Neural progenitor cell (in vitro differentiated cells): ENCODE results near the gene USP10. TPM values are rescaled to one million over a fixed set of nuclear protein-coding genes. Genes with fewer than 3 reads are reported as not detected.

Experiments
- DNase-seq: peaks from one replicate; pipeline ENCODE4 v3.0.0-alpha.2; 2016; ENCODE audit warnings: low spot score
- H2AFZ ChIP-seq: fragments of 200-600 bp; sonication (generic); replicated peaks from 2 replicates; pipeline ENCODE4 v1.6.1; 2016; ENCODE audit warnings: antibody characterized with exemption
- H3F3A ChIP-seq: fragments of 200-600 bp; sonication (generic); 2 replicates; pipeline ENCODE4 v1.6.1; 2016; ENCODE audit warnings: antibody characterized with exemption, low read depth
- H3K27ac ChIP-seq: fragments of 200-600 bp; sonication (generic); 2 replicates; pipeline ENCODE4 v1.5.1; 2016; ENCODE audit warnings: mild to moderate bottlenecking
- H3K27me3 ChIP-seq: fragments of 200-600 bp; sonication (generic); 2 replicates; pipeline ENCODE4 v1.6.1; 2016; ENCODE audit warnings: mild to moderate bottlenecking, moderate library complexity
- H3K36me3 ChIP-seq: fragments of 200-600 bp; sonication (generic); 2 replicates; pipeline ENCODE4 v1.5.1; 2016
- H3K4me1 ChIP-seq: fragments of 200-600 bp; sonication (generic); 2 replicates; pipeline ENCODE4 v1.6.1; 2016; ENCODE audit warnings: mixed run types
- H3K4me2 ChIP-seq: fragments of 200-600 bp; sonication (generic); 2 replicates; pipeline ENCODE4 v1.6.1; 2016
- H3K4me3 ChIP-seq: fragments of 200-600 bp; sonication (generic); 2 replicates; pipeline ENCODE4 v1.5.1; 2016
- H3K79me2 ChIP-seq: fragments of 200-600 bp; sonication (generic); 2 replicates; pipeline ENCODE4 v1.6.1; 2016; ENCODE audit warnings: low read depth
- H3K9ac ChIP-seq: fragments of 200-600 bp; sonication (generic); 2 replicates; pipeline ENCODE4 v1.6.1; 2016
- H3K9me3 ChIP-seq: fragments of 200-600 bp; sonication (generic); 2 replicates; pipeline ENCODE4 v1.5.1; 2016; ENCODE audit warnings: low read depth
- H4K20me1 ChIP-seq: fragments of 200-600 bp; sonication (generic); 2 replicates; pipeline ENCODE4 v1.6.1; 2016; ENCODE audit warnings: low read depth
- H3K27ac Mint-ChIP-seq: 3 replicates; pipeline ENCODE4 v1.8.0; 2021; ENCODE audit warnings: mixed read lengths
- H3K27me3 Mint-ChIP-seq: 2 replicates; pipeline ENCODE4 v1.8.0; 2022; ENCODE audit warnings: low read depth, mild to moderate bottlenecking, inconsistent platforms, moderate library complexity, mixed read lengths; ENCODE audit not compliant: insufficient read depth
- H3K36me3 Mint-ChIP-seq: 3 replicates; pipeline ENCODE4 v1.8.0; 2021; ENCODE audit warnings: mixed read lengths
- H3K4me1 Mint-ChIP-seq: 3 replicates; pipeline ENCODE4 v1.8.0; 2021; ENCODE audit warnings: mixed read lengths
- H3K4me3 Mint-ChIP-seq: 3 replicates; pipeline ENCODE4 v1.8.0; 2021; ENCODE audit warnings: mild to moderate bottlenecking, moderate library complexity, mixed read lengths
- H3K9me3 Mint-ChIP-seq: 3 replicates; pipeline ENCODE4 v1.8.0; 2020; ENCODE audit warnings: mixed read lengths
- EZH2 ChIP-seq: fragments of 200-600 bp; sonication (generic); IDR thresholded peaks from 2 replicates; pipeline ENCODE4 v1.6.1; 2017; ENCODE audit warnings: antibody characterized with exemption, mild to moderate bottlenecking, moderate library complexity
- EZH2phosphoT487 ChIP-seq: fragments of 200-600 bp; sonication (generic); IDR thresholded peaks from 2 replicates; pipeline ENCODE4 v1.6.1; 2017; ENCODE audit warnings: antibody characterized with exemption
- total RNA-seq: library from RNA; depleted of rRNA; stranded (reverse); fragments of >200 nt; gene quantifications from 2 replicates; pipeline ENCODE4 v1.2.3, GENCODE V29; 2015; ENCODE audit warnings: low replicate concordance
- TF ChIP-seq, protein P1 (sequence below): fragments of 200-600 bp; sonication (generic); IDR thresholded peaks from 2 replicates; pipeline ENCODE4 v1.5.1; 2017; ENCODE audit warnings: antibody characterized with exemption, mild to moderate bottlenecking

The USP10 gene
- total RNA-seq, 1 donor from 2014 or later = 130 TPM

GRCh38 chr16:84677017-84677803, 22.6 kb upstream of the USP10 start:
- Mint-ChIP-seq H3K36me3 (no peaks in the 10 kb centered on the region), H3K27me3 (peaks cover 9% of the 10 kb centered on the region), H3K9me3 (no peaks in the 10 kb centered on the region), H3K27ac (peak overlapping the region; percentile 74), H3K4me1 (peaks cover 15% of the 10 kb centered on the region), H3K4me3 (no peak overlapping the region)
- H3K4me1 ChIP-seq = peaks cover 9% of the 10 kb centered on the region
- H4K20me1 ChIP-seq = no peaks in the 10 kb centered on the region
- no peaks in the 10 kb centered on the region for H3F3A ChIP-seq
- H3K27me3 ChIP-seq = peaks cover 34% of the 10 kb centered on the region
- peak overlapping the region; percentile 50 for H2AFZ ChIP-seq
- no peak overlapping the region for H3K27ac ChIP-seq
- H3K4me2 ChIP-seq = peak overlapping the region; percentile 0
- no peak overlapping the region for H3K9ac ChIP-seq
- no peaks in the 10 kb centered on the region for H3K9me3 ChIP-seq
- TF ChIP-seq EZH2 = no peak
- DNase-seq = peak; percentile 6
- no peak overlapping the region for H3K4me3 ChIP-seq
- H3K36me3 ChIP-seq = no peaks in the 10 kb centered on the region
- no peaks in the 10 kb centered on the region for H3K79me2 ChIP-seq

DNA sequence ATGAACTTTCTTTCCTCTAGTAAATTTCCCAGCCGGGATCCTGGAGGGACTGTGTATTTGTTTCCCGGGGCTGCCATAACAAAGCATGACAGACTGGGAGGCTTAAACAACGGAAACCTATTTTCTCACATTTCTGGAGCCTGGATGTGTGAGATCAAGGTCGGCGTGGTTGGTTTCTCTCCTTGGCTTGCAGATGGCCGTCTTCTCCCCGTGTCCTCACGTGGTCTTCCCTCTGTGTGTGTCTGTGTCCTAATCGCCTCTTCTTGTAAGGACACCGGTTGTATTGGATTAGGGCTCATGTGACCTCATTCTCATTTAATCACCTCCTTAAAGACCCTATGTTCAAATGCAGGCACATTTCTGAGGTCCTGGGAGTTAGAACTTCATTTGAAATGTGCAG, 22.0 kb upstream of the USP10 start:
- H3K9me3 Mint-ChIP-seq = no peaks in the 10 kb centered on the region
- DNase-seq = no peak

GRCh38 chr16:84678541-84678940, 21.3 kb upstream of the USP10 start:
- no peak overlapping the region for H2AFZ ChIP-seq
- Mint-ChIP-seq H3K4me3 (peak overlapping the region; percentile 22), H3K27ac (no peak overlapping the region), H3K9me3 (no peaks in the 10 kb centered on the region), H3K4me1 (peaks cover 18% of the 10 kb centered on the region), H3K36me3 (no peaks in the 10 kb centered on the region), H3K27me3 (peaks cover 9% of the 10 kb centered on the region)
- H3K36me3 ChIP-seq = no peaks in the 10 kb centered on the region
- DNase-seq = no peak
- H3K4me1 ChIP-seq = peaks cover 9% of the 10 kb centered on the region
- no peaks in the 10 kb centered on the region for H3K79me2 ChIP-seq
- no peak overlapping the region for H3K9ac ChIP-seq
- no peak overlapping the region for H3K27ac ChIP-seq
- H4K20me1 ChIP-seq = no peaks in the 10 kb centered on the region
- H3K9me3 ChIP-seq = no peaks in the 10 kb centered on the region
- TF ChIP-seq EZH2phosphoT487 = no peak
- TF ChIP-seq, protein P1, sequence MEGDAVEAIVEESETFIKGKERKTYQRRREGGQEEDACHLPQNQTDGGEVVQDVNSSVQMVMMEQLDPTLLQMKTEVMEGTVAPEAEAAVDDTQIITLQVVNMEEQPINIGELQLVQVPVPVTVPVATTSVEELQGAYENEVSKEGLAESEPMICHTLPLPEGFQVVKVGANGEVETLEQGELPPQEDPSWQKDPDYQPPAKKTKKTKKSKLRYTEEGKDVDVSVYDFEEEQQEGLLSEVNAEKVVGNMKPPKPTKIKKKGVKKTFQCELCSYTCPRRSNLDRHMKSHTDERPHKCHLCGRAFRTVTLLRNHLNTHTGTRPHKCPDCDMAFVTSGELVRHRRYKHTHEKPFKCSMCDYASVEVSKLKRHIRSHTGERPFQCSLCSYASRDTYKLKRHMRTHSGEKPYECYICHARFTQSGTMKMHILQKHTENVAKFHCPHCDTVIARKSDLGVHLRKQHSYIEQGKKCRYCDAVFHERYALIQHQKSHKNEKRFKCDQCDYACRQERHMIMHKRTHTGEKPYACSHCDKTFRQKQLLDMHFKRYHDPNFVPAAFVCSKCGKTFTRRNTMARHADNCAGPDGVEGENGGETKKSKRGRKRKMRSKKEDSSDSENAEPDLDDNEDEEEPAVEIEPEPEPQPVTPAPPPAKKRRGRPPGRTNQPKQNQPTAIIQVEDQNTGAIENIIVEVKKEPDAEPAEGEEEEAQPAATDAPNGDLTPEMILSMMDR = no peak
- TF ChIP-seq EZH2 = no peak
- no peak overlapping the region for H3K4me2 ChIP-seq
- H3F3A ChIP-seq = no peaks in the 10 kb centered on the region
- H3K27me3 ChIP-seq = peaks cover 48% of the 10 kb centered on the region
- no peak overlapping the region for H3K4me3 ChIP-seq

More for the DNA sequence above, 22.0 kb upstream of the USP10 start:
- peak overlapping the region; percentile 0 for H3K4me2 ChIP-seq
- Mint-ChIP-seq H3K27ac (peak overlapping the region; percentile 44), H3K36me3 (no peaks in the 10 kb centered on the region), H3K4me1 (peaks cover 15% of the 10 kb centered on the region), H3K4me3 (no peak overlapping the region), H3K27me3 (peaks cover 9% of the 10 kb centered on the region)
- peak overlapping the region; percentile 50 for H2AFZ ChIP-seq
- no peak overlapping the region for H3K9ac ChIP-seq
- H3K27me3 ChIP-seq = peaks cover 41% of the 10 kb centered on the region
- H3K4me3 ChIP-seq = no peak overlapping the region
- no peak overlapping the region for H3K27ac ChIP-seq
- H4K20me1 ChIP-seq = no peaks in the 10 kb centered on the region
- no peaks in the 10 kb centered on the region for H3F3A ChIP-seq
- H3K9me3 ChIP-seq = no peaks in the 10 kb centered on the region
- TF ChIP-seq, protein P1 = no peak
- TF ChIP-seq EZH2 (no peak), EZH2phosphoT487 (no peak)
- peaks cover 9% of the 10 kb centered on the region for H3K4me1 ChIP-seq
- H3K36me3 ChIP-seq = no peaks in the 10 kb centered on the region
- no peaks in the 10 kb centered on the region for H3K79me2 ChIP-seq
